ENCODE data around the gene EPHA2.

Gene EPHA2

DNA sequence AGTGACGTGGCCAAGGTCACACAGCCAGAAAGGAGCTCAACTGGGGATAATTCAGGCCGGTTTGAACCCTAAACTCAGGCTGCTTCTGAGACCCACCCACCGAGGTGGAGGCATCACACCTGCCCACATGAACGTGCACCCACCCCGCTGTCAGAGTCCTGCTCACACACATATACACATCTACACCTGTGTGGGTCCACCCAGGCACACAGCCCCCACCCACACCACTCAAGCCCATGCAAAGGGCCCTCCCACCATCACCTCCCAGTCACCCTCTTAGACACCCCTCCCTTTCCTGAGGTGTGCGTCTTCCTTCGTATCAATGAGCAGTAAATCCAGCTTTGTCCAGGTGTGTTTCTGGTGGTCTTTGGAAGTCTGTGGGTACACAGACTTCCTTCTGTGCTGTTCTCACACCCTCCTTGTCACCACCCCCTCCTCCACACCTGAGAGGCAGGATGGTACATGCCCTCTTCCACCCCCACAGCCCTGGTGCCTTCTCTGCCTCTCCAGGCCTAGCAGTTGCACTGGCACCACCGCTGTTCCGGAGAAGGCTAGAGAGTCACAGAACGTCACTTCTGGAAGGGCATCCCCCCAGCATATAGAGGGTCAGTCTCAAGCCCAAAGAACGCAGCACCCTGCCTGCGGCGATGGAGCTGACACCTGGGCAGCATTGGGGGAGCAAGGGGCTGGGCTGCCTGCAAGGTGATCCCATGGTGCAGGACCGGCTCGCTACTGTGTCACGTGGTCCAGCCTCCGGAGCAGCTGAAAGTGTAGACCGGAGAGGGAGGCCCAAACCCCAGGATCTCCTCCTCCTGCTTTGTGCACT lies 63.6 kb downstream of the EPHA2 start:
- no peak for DNase-seq (ENCODE audit: low read depth in 3 of 3)

DNA sequence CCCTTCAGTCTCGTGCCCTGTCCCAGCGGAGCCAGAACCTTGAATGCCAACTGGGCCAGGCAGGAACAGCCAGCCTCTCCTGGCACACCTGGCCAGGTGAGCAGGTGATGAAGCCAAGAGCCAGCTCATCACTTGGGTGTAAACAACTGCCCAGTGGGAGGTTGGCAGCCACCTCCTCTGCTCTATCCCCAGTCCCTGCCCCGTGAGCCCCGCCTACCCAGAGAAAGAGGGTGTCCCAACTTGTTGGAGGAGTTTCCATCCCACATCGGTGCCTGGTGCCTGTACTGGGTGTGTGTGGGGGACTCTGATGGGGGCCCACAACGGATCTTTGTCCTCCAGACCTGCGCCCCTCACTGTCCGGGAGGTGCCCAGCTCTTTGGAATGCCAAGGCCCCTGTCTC lies 64.6 kb downstream of the EPHA2 start:
- DNase-seq (ENCODE audit: low read depth in 3 of 3) = no peak

DNA sequence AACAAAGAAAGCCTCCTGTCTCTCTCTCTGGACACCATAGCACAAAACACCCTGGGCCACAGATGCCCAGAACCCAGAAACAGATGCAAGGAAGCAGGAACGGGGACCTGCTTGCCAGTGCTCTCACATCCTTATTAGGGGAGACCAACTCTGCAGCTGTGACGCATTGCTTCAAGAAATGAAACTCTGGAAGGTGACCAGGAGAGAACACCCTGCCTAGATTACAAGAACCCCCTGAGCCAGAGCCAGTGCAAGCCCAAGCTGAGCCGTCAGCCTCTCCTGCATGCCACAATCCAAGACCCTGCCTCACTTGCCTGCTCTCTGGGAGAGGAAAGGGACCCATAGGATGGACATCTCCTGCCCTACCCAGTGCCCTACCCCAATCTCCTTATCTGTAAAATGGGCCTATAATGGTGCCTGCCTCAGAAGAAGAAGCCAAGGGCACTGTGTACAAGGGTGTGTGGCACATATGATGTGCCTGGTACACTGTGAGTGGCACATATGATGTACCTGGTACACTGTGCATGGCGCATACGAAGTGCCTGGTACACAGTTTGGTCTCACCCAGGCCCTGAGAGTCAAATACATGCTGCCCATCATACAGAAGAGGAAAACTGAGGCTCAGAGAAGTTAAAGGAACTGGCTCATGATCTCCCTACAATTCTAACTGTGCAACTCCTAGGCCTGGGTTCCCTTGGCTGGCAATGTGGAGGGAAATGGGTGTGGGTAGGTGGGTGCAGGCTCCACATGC lies 65.6 kb downstream of the EPHA2 start:
- DNase-seq (ENCODE audit: low read depth in 3 of 3) = no peak

DNA sequence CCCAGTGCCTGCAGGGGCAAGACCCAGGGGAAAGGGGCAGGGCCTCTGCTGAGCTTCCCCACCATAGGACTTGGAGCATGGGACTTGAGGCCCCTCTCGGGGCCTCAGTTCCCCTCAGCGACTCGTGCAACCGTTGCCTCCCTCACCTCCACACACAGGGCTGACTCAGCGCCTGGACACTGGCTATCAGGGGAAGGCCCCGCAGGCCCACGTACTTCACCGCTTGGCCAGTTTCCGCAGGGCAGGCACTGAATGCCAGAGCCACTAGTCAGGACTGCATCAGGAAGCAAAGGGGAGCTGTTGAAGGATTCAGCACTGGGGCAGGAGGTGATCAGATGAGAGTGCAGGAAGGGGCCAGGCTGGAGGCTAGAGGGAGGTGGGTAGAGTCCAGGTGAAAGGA lies 66.9 kb downstream of the EPHA2 start:
- DNase-seq (ENCODE audit: low read depth in 3 of 3) = no peak

DNA sequence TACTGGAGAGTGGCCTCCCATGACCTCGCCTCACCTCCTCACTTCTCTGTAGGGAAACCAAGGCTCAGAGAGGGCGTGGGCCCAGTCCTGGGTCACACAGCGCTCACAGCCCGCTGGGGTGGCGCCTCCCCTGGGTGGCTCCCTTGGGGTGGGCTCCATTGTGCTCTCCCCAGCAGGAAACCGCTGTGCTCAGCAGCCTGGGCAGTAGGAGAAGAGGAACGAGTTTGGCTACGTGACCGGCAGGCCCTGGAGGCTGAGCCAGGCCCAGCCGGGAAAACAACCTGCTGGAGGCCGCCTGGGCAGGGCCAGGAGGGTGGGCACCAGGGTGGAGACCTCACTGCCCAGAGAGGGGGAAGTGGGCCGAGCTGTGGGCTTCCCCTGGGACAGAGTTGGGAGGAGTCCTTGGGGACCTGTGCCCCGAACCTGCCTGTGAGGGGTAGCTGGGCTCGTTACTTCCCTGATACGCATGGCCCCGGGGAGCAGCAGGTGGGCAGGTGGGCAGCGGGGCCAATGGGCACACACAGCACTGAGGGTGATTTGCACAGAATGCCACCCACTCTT lies 67.4 kb downstream of the EPHA2 start:
- no peak for DNase-seq (ENCODE audit: low read depth in 3 of 3)

DNA sequence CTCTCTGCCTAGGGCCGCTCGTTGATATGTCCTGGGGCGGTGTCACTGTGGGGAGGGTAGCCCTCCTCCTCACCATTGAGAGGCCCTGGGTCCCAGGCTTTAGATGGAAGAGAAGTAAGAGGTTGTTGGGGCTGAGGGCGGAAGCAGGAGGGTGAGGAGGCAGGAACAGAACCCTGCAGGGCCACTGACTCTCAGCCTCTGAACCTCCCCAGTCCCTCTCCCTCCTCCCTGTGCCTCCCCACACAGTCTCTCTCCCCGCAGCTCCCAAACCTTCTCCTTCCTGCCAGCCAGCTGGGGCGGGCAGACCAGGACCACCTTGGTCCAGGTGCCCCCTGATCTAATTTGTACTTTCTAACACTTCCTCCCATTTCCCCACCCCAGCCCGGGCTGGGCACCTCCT lies 68.1 kb downstream of the EPHA2 start:
- no peak for DNase-seq (ENCODE audit: low read depth in 3 of 3)

DNA sequence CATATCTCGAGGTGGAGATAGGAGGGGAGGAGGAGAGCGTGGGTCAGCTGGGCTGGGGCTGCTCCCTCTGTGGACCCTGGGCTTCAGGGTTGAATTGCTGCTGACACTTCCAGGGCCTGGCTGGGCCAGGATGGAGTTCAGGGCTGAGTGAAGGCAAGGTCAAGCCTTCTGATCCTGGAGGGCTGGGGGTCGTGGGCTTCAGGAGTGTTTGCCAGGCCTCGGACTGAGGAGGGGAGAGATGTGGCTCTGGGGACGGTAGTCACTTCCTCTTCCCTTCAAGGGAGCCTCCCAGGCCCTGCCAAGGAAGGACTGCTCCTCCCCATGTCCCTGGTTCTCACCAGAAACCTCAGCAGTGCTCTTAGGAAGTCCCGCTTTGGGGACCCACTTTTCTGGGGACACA lies 70.3 kb downstream of the EPHA2 start:
- no peak for DNase-seq (ENCODE audit: low read depth in 3 of 3)

DNA sequence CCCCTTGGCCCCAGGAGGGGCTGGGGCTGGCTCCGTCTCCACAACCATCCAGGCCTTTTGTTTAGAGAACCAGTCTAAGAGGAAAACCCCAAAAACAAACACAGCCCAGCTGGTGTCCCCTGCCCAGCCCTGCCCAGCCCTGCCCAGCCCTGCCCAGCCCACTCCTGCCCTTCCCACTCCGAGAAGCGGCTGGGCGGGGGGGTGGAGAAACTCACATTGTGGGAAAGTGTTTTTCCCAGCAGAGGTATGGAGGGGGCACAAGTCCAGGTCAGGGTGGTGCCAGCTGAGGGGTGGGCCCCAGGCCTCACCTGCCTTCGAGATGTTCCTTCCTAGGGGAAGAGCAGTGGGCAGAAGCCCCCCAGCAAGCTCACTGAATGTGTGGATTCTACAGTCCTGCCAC lies 72.4 kb downstream of the EPHA2 start:
- DNase-seq (ENCODE audit: low read depth in 3 of 3) = no peak

DNA sequence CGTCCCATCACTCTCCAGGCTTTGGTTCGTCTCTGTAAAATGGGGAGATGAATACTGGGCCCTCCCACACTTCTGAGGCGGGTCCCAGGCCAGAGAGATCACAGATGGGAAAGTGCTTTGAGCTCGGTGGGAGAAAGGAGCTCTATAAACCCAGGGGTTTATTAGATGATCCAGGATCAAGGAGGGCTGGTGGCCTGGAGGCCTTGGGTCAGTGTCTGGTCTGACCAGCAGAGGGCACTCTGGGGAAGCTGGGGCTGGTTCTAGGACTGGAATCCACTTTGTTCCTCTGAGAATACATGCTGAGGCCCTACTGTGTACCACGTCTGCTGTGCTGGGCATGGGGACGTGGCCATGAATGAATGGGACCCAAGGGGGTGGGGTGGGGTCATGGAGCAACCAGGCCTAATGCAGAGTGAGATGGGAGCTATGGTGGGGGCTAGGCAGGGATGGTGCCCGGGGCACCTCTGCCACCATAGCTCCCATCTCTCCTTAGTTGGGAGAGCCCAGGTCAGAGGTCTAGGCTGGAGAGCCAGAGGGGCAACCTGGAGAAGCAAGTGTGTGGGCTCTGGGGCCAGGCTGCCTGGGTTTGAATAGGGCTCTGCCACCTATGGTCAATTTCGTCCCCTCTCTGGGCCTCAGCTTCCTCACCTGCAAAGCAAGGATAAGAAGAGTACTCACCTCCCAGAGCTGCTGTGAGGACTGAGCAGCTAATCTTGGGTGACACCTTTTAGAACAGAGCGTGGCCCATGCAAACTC lies 73.4 kb downstream of the EPHA2 start:
- peak; percentile 34 to 39 (median 35) for DNase-seq (ENCODE audit: low read depth in 3 of 3)

DNA sequence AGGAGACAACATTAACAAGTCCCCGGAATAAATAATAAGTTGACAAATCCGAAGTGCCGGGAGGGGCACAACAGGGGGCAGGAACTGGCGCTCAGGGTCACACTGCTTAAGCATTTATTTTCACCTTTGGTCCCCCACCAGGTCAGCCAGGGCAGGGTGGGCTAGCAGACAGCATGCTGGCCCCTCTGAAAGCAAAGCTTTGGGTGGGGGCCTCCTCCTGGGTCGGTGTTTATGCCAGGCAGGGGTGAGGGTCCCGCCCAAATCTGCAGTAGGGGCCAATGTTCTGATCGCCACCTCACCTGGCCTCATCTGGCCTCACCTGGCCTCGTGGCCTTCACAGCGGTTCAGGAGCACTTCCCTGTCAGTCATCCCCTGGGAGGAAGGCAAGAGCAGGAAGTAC lies 74.2 kb downstream of the EPHA2 start:
- no peak for DNase-seq (ENCODE audit: low read depth in 3 of 3)

DNA sequence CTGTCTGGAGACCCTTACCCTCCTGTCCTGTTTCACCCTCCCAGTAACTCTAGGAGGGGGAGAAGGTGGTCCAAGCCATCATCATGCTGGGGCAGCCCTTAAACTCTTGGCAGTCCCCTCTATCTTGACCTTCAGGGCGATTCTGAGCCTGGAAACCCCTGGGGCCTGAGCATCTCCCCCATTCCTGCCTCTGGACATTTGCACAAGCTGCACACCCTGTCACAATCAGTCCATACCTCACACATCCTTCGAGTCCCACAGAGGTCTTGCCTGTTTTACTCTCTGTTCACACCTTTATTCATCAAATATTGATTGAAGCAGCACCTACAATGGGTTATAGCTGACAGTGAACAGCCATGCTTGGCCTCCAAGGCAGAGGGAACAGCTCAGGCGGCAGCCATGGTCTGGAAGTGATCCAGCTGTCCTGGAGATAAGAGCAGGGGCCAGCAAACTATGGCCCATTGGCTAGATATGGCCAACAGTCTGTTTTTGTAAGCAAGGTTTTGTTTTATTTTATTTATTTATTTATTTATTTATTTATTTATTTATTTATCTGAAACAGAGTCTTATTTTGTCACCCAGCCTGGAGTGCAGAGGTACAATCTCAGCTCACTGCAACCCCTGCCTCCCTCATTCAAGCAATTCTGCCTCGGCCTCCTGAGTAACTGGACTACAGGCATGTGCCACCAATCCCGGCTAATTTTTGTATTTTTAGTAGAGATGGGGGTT lies 75.3 kb downstream of the EPHA2 start:
- no peak for DNase-seq (ENCODE audit: low read depth in 3 of 3)

DNA sequence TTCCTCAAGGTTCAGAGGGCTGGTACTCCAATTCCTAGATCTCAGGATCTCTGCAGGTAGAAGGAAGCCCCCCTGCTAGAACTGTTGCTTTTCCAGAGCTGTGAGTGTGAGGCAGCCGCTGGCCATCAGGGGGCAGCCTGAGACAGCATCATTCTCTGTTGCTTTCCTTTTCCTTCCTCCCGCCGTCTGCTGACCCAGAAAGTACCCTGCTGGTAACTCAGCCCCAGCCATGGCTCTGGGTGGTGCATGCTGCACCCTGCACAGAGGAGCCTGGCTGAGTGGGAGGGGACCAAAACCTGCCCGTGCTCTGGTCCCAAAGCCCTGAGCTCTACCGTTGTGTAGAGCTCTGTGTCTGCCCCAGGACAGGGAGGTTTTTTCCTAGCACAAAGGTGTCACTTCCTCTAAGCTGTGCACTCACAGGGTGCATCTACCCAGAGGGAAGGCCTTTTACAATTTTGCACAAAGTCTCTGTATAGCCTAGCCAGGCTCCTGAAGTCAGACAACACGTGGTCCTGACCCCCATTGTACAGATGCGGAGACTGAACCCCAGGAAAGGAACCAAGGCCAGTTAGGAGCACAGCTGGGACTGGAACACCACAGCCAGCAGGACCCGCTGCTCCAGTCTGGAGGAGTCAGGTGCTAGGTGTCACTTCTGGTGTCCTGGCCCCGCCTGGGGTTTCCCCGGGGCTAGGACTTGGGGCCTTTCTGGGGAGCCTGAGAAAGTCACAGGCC lies 76.8 kb downstream of the EPHA2 start:
- peak; percentile 49 to 51 (median 50) for DNase-seq (ENCODE audit: low read depth in 3 of 3)

DNA sequence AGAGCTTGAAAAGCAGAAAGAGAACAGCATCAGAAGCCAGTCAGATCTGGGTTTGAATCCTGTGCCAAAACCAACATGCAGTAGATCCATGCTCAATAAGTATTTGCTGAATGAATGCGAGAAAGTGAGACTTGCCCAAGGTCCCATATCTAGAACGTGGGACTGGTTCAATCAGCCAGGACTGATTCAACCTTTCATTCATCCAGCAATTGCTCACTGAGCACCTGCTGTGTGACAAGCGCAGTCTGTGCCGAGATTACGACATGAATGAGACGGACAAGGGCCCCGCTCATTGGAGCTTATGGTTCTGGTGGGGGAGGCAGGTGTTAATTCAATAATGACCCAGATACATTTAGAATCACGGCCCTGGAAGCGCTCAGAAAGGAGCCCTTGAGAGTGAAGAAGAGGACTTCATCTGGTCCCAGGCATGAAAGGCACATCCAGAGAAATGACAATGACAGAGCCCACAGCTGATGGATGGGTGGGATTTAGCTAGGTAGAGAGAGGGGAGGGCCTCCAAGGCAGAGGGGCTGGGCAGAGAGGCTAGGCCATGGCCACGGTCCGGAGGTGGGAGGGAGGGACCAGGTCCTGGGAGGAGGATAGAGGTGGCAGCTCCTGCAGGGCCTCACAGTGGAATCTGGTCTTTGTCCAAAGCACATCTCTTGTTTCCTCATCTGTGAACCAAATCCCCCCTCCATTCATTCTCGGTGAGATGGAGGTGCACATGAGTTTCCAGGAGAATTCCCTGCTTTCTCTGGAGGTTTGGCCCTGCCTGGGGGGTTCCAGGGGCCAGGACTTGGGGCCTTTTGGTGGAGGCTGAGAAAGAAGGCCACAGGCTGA lies 78.2 kb downstream of the EPHA2 start:
- no peak for DNase-seq (ENCODE audit: low read depth in 3 of 3)

DNA sequence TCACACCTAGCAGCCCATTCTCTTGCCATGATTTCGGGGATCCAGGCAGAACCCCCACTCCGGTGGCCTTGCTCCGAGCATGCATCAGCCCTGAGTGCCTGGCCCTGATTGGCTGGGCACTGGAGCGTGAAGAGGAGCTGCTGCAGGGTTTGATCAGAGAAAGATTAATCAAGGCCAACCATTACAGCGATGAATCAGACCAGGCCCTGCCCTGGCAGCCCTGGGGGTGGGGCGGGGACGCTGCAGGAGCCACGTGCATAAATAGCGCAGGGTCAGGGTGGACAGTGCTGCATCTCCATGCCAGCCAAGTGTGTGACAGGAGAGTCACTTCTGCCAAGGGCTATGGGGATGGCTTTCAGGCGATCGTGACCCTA lies 79.0 kb downstream of the EPHA2 start:
- DNase-seq (ENCODE audit: low read depth in 3 of 3) = no peak

DNA sequence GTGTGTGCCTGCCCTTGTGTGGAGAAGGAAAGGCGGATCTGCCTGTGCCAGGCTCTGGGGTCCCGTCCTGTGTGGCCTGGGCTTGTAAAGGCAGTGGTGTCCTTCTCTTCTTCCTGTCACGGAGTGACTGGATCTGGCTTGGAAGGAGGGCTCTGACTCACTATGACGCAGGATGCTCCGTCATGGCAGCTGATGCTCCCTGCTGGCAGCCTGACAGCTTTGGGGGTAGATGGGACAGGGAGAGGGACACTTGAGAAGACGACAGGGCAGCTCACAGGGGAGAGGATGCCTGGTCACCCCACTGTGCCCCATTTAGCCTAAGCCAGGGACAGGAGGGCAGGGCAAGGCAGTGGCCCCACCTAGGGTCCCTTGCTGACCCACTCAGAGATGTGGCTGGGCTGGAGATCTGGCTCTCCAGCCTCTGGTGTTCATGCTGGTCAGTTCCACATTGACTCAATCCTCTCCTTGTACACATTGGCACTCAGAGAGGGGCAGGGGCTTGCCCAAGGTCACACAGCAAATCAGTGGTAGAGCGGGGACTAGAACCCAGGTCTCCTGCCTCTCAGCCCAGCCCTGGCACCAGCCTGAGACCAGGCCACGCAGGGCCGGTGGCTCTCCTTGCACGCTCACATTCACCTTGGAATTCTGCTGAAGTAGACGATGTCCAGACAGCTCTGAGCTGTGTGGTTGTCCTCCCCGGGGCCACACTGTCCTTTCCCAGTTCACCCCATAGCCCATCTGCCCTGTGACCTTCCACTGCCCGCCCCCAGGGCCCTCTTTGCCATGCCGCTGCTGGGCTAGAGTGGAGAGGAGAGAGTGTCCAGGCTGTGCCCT lies 79.6 kb downstream of the EPHA2 start:
- no peak for DNase-seq (ENCODE audit: low read depth in 3 of 3)

DNA sequence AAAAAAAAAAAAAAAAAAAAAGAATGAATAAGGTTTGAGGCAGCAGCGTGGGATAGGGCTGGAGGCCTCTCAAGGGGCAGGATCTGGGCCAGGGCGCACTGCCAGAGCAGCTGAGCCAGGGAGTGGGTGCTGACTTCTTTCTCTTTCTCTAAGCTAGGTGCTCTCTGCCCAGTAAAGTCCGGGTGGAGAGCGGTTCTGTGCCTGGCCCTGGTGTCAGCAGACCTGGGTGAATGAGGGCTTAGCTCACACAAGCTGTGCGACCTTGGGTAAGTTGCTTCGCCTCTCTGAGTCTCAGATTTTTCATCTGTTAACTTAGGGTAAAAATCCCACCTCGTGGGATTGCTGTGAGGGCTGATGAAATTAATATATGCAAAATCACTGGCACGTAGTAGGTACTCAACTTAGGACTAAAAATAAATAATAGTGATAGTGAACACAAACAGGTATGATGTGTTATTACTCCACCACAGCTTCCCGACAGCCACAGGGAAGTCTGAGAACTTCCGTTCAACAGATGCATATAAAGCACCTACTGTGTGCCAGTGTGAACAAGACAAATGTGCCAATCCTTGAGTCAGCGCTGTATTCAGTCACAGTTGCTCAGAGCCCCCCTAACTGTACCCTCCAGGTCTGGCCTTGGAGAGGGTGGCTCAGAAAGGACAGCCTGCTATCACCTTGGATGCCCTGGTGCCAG lies 80.4 kb downstream of the EPHA2 start:
- no peak for DNase-seq (ENCODE audit: low read depth in 3 of 3)

Data from stimulated activated CD4-positive, alpha-beta T cell treated with anti-CD3 and anti-CD28 coated beads, TNF-alpha, amount 100 ng/mL, for 4 hours (primary cell).